H1 (cell line): ENCODE data around the gene KCNC1. TPM values are rescaled to one million over a fixed set of nuclear protein-coding genes. Genes with fewer than 3 reads are reported as not detected.

ENCODE experiments used
- ASH2L ChIP-seq: fragments of 200-600, 300-600 bp; sonication (generic); IDR thresholded peaks from one replicate; pipeline ENCODE4 v1.7.1; 2017; ENCODE audit warnings: low read length
- BRCA1 ChIP-seq: IDR thresholded peaks from 2 replicates; pipeline ENCODE4 v1.6.1; 2012; ENCODE audit warnings: low read depth, low read length, improper control_type of control experiment
- CHD7 ChIP-seq: fragments of 300-600 bp; sonication (generic); IDR thresholded peaks from 2 replicates; pipeline ENCODE4 v1.7.1; 2012; ENCODE audit warnings: low read length, moderate library complexity, mild to moderate bottlenecking, inconsistent platforms; ENCODE audit not compliant: insufficient replicate concordance
- EZH2 ChIP-seq: fragments of 200-600 bp; sonication (generic); IDR thresholded peaks from 2 replicates; pipeline ENCODE4 v1.7.1; 2012; ENCODE audit warnings: low read depth, mild to moderate bottlenecking, moderate library complexity, low read length, inconsistent platforms; ENCODE audit not compliant: severe bottlenecking
- FOSL1 ChIP-seq: IDR thresholded peaks from 2 replicates; pipeline ENCODE4 v1.6.1; 2011; ENCODE audit warnings: mild to moderate bottlenecking, low read depth, low read length, moderate library complexity; ENCODE audit not compliant: insufficient read depth
- KDM5A ChIP-seq: fragments of 200-600 bp; IDR thresholded peaks from 2 replicates; pipeline ENCODE4 v1.7.1; 2012; ENCODE audit warnings: mild to moderate bottlenecking, low read length, inconsistent platforms, mixed read lengths
- polyA plus RNA-seq, 7 experiments: library from polyadenylated mRNA; depleted of rRNA in 3 of 7; stranded (reverse) in 5 of 7; unstranded in 2 of 7; fragments of >200 nt in 5 of 7; fragments of 200-250 nt in 2 of 7; gene quantifications; 1 replicate in 5 of 7; 2 replicates in 1 of 7; 4 replicates in 1 of 7; pipeline versions ENCODE4 v1.2.1 to v1.2.3, GENCODE V29; 2011 to 2013; ENCODE audit warnings: missing spikeins in 2 of 7, mixed read lengths in 2 of 7
- total RNA-seq: library from RNA; stranded (reverse); fragmentation: NEBNext Ultra II Directional; extraction: Animal tissue kit (Norgen Biotek cat#: 25700); gene quantifications from 2 replicates; pipeline ENCODE4 v1.2.1, GENCODE V29; 2021

KCNC1 gene
- total and polyA plus RNA-seq, 2 of the 8 experiments (the other 6 are each of a cell fraction or from before 2014, with no cell fraction given), result 0.11 to 0.26 TPM

GRCh38 chr11:17767914-17768313 lies 33.3 kb downstream of the KCNC1 start (continued):
- no peak for TF ChIP-seq CHD7
- no peak for TF ChIP-seq EZH2
- no peak for TF ChIP-seq KDM5A
- TF ChIP-seq ASH2L, result no peak
- no peak for TF ChIP-seq BRCA1
- no peak for TF ChIP-seq FOSL1
